Measurements from ENCODE around the gene NHERF1.

DNA sequence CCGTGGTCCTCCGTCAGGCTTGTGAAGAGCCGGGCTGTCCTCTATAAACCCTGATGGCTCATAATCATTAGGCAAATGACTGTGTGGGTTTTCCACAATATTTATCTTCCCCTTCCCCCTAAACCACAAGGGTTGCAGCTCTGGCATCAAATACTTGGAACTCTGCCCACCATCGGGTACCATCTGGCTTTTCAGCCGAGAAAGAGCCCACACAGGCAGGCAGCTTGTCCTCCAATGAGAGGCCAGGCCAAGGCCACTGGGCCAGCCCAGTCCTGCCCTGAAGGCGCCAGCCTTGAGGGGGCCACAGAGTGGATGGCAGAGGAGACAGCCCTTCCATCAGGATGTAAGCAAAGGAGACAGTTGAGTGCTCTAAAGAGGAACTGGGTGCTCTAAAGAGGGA, 59.5 kb downstream of the NHERF1 start:
- TF ChIP-seq, protein P1, sequence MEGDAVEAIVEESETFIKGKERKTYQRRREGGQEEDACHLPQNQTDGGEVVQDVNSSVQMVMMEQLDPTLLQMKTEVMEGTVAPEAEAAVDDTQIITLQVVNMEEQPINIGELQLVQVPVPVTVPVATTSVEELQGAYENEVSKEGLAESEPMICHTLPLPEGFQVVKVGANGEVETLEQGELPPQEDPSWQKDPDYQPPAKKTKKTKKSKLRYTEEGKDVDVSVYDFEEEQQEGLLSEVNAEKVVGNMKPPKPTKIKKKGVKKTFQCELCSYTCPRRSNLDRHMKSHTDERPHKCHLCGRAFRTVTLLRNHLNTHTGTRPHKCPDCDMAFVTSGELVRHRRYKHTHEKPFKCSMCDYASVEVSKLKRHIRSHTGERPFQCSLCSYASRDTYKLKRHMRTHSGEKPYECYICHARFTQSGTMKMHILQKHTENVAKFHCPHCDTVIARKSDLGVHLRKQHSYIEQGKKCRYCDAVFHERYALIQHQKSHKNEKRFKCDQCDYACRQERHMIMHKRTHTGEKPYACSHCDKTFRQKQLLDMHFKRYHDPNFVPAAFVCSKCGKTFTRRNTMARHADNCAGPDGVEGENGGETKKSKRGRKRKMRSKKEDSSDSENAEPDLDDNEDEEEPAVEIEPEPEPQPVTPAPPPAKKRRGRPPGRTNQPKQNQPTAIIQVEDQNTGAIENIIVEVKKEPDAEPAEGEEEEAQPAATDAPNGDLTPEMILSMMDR (optimal IDR thresholded peaks at IDR 0.05 in 1 of 3, IDR thresholded peaks at IDR 0.05 in 1 of 3, conservative IDR thresholded peaks at IDR 0.05 in 1 of 3; ENCODE audit: extremely low read depth in 1 of 3, insufficient read depth in 2 of 3, low read length in 3 of 3) = no peak
- TF ChIP-seq EZH2 (IDR thresholded peaks at IDR 0.05; ENCODE audit: low read length) = no peak
